Activated CD4-positive, CD25-positive, alpha-beta regulatory T cell treated with anti-CD3 and anti-CD28 coated beads, Interleukin-2, amount 50 U/mL, for 16 hours (primary cell): ENCODE data around the gene CBR1.

ENCODE experiments used
- DNase-seq: peaks from one replicate; pipeline ENCODE4 v3.0.0-alpha.2; 2020; ENCODE audit warnings: low read depth, low spot score

CBR1 gene

DNA sequence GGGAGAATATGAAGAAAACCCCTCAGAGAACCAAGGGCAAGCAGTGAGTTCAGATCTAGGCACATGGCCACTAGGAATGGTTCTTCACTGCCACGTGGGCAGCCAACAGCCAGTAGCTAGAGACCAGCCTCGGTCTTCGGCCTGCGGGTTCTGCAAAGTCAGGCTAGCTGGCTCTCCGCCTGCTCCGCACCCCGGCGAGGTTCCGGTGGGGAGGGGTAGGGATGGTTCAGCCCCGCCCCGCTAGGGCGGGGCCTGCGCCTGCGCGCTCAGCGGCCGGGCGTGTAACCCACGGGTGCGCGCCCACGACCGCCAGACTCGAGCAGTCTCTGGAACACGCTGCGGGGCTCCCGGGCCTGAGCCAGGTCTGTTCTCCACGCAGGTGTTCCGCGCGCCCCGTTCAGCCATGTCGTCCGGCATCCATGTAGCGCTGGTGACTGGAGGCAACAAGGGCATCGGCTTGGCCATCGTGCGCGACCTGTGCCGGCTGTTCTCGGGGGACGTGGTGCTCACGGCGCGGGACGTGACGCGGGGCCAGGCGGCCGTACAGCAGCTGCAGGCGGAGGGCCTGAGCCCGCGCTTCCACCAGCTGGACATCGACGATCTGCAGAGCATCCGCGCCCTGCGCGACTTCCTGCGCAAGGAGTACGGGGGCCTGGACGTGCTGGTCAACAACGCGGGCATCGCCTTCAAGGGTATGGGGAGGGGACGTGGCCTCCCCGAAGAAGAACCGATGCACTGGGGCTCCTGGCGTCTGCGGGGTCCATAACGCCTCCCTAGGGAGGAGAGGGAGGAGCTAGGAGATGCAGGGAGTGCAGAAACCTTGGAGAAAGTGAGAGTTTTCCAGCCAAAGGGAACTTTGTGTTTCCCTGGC lies at the start of gene CBR1:
Gene CBR1, plus strand, starts transcription at position 312 of the 871 bp plus-strand sequence. Its CDS starts 92 bp downstream, at position 404.
- DNase-seq: peak; percentile 71

DNA sequence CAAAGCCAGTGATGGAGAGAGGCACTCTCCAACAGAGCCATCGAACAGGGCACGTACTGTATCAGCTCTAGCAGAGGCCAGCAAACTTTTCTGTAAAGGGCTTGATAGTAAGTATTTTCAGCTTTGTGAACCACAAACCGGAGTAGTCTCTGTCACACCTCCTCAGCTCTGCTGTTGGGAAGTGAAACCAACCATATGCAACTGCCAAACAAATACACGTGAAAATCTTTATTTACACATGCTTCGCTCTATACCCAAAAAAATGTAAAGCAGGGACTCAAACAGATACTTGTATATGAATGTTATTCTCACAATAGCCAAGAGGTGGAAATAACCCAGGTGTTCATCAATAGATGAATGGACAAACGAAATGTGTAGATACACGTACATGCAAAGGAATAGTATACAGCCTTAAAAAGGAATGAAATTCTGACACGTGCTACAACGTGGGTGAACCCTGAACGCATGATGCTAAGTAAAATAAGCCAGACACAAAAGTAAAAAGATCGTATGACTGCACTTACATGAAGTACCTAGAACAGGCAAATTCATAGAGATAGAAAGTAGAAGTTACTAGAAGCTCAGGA lies 48.5 kb upstream of the CBR1 start:
- no peak for DNase-seq

DNA sequence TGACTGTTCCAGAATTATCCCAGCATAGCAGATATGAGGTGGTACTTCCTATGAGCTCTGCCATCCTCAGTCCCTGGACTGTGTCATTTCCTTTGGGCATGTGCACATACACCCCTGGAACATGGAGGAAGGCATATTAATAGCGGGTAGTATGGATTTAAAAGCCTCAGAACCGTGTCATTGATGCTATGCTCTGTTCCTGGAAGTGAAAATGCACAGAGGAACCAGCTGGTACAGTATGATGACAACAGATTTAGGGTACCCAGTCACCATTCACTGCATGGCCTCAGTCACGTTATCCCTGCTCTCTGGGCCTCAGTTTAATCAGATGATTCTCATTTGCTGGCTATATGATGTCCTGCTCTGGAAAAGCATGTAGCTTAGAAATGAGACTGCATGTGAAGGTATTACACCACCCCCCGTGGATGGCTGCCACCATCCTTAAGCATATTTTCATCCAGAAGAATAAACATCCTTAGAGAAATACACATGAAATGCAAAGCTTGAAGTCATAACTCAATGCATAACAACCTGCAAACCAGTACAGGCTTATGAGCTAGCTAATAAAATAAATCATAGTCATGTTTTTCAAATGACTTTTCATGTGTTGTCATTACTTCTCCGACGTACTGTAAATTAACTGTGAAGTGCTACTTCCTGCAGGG lies 47.3 kb upstream of the CBR1 start:
- DNase-seq: no peak

DNA sequence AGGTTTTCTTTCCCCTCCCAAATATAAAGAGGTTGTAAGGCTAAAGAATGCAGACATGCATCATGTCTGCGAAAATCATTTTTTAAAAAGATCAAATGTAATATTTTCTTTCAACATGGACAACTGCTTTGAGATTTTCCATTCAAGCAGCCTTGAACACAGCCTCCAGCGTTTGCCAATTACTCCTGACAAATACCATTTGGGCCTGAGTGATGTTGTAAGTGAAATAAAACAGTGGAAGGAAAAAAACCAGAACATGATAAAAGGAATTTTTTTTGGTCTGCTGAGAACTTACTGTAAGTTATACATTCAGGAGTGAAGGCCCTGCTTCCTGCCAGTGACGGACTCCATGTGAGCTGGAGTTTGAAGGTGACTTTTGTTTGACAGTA lies 46.7 kb upstream of the CBR1 start:
- DNase-seq: no peak

DNA sequence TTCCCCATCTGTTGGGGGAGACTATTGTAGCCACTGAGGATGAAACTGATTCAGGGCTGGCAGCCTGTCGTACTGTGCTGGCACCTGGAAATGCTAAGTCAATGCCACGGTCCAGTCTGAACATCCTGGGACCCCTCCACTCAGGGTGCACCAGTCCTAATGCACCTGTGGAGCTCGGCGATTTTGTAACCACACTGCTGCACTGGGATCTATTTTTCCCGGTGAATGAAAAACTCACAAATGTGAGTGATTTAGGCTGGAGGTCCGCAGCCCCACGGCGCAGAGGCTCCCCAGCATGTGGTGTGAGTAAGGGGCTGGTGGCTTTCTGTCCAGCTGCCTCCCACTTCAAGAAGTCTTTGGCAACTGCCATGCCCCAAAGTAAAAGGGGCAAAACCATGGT lies 45.0 kb upstream of the CBR1 start:
- DNase-seq: no peak

DNA sequence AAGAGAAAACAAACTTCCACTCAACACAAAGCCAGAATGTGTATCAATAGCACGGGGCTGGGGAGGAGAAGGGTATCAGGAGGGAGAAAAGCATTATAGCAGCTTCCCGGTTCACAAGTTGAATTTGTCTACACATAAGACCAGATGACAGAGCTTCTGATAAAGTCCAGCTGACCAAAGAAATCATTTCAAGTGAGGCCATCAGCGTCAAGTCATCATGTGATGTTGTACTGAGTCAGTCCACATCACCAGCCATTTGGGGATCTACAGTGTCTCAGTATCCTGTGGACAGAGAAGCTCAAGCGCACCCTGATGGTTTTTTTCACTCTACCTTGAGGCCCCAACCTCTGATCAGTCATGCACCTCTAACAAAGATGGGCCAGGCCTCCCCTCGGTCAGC lies 42.5 kb upstream of the CBR1 start:
- DNase-seq: no peak

DNA sequence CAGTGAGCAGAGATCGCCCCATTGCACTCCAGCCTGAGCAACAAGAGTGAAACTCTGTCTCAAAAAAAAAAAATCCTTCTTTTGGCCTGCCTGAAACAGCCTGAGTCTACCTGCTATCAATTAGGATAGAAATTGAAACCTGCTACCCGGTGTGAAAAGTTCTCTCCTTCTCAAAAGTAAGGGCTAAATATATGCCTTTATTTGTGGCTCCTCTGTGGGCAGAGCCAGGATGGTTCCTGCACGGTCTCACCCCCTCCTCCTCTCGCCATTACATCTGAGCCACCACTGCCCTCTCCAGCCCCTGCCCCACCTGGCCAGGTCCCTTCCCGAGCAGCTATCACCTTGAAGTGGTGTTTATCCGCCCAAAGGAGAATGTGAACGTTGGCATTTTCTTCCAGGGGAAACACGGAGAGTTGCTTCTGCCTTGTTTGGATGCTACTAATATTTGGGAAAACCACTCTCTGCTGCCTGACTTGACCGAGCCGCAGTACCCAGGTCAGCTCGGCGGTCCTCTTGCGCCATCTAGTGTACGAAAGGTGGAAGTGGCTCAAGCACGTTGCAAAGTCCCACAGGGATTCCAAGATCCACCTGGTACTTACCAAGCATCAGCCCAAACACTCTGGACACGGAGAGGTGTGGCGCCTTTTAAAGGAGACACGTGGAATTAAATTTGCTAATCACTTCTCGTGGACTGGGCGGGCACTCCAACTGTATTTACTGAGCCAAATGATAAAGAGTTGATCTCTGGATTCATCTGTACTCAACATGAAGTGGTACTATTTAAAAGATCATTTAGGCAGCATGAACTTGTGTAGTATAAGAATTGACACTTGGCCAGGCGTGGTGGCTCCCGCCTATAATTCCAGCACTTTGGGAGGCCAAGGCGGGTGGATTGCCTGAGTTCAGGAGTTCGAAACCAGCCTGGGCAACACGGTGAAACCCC lies 41.4 kb upstream of the CBR1 start:
- peak; percentile 40 for DNase-seq

DNA sequence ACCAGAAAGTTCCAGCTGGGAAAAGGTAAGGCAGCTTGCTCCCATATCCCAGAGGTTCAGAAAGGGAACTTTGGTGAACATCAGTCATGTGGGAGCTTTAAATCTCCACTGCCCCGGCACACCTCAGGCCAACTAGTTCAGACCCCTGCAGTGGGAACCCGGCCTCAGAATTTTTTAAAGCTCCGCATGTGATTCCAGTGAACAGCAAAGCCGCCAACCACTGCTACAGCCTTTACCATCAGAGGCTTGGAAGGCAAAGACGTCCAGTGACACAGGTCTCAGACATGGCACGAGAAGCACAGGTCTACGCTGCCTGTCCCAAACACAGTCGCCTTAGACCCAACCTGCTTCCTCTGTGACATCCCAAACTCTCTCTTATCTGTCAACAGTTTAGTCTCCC lies 40.5 kb upstream of the CBR1 start:
- no peak for DNase-seq

DNA sequence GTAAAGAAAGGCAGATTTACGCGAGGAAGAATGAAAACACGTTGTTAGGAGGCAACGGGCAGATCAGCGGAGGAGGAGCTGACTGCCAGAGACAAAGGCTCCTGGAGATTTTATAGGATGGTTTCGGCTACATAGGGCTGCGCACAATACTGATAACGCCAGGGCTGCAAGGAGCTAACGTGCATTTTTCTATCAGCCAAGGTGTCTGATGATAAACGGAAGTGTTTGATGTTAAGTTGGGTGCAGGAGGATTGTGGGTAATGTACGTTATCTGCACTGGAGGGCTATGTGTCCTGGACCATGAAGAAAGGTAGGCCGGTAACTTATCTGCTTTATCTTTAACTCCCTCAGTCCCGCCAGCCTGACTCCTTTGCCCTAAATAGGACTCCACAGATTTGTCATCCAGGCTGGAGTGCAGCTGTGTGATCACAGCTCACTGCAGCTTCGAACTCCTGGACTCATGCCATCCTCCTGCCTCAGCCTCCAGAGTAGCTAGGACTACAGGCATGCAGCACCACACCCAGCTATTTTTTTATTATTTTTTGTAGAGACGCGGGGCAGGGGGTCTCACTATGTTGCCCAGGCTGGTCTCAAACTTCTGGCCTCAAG lies 39.1 kb upstream of the CBR1 start:
- no peak for DNase-seq

DNA sequence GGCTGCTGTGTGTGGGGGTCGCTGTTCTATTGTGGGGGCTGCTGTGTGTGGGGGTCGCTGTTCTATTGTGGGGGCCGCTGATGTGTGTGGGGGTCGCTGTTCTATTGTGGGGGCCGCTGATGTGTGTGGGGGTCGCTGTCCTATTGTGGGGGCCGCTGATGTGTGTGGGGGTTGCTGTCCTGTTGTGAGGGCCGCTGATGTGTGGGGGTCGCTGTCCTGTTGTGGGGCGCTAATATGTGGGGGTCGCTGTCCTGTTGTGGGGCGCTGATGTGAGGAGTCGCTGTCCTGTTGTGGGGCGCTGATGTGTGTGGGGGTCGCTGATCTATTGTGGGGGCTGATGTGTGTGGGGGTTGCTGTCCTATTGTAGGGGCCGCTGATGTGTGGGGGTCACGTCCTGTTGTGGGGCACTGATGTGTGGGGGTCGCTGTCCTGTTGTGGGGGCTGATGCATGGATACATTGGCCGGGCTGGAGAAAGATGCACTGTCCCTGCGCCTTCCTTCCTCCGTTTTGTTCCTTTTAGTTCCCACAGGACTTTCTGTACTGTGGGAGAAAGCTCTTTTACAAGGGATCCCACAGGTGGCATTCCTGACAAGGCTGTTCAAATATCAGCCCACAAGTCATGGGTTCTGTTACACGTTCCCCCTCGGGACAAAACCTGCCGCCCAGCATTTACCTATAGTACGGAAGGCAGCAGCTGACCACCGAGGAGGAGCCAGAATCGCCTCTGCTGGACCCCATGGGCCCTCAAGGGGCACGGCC lies 37.0 kb upstream of the CBR1 start:
- no peak for DNase-seq

DNA sequence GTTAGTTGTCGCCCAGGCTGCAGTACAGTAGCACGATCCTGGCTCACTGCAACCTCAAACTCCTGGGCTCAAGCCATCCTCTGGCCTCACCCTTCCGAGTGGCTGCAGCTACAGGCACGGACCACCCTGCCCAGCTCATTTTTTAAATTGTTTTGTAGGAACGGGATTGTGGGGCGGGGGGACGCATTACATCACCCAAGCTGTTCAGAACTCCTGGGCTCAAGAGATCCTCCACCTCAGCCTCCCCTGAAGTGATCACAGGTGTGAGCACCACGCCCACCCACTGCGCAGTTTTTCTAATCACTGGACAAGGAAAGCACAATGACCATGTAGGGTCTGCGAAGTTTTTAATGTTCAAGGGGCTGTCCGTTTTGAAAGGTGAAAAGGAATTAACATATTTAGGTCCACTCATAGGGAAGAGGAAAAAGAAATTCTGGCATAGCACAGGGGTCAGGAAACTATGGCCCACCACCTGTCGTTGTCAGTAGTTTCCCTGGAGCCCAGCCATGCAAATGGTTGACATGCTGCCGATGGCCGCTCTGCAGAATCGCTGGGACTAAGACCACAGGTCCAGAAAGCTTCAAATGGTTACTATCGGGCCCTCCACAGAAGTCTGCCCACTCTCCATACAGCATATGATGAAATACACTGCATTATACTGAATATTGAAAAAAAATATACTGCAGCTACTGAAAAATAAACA lies 35.5 kb upstream of the CBR1 start:
- no peak for DNase-seq

DNA sequence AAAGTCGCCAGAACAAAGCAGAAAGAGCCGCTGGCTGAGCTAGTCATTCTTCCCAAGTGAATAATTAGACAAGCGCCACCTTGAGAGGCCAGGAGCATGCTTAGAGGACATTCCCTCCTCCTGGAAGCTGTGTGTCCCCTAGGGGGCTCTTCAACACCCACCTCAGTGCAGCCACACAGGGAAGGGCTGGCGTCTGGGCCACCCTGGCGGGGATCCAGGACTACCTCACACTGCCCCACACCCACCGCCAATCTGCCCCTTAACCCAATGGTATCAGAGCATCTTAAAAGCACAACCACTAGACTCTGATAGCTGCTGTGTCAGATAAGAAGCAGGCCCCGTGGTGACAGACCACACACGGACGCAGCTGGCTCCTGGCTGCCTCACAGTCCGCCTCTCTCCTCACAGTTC lies 34.4 kb upstream of the CBR1 start:
- DNase-seq: no peak

DNA sequence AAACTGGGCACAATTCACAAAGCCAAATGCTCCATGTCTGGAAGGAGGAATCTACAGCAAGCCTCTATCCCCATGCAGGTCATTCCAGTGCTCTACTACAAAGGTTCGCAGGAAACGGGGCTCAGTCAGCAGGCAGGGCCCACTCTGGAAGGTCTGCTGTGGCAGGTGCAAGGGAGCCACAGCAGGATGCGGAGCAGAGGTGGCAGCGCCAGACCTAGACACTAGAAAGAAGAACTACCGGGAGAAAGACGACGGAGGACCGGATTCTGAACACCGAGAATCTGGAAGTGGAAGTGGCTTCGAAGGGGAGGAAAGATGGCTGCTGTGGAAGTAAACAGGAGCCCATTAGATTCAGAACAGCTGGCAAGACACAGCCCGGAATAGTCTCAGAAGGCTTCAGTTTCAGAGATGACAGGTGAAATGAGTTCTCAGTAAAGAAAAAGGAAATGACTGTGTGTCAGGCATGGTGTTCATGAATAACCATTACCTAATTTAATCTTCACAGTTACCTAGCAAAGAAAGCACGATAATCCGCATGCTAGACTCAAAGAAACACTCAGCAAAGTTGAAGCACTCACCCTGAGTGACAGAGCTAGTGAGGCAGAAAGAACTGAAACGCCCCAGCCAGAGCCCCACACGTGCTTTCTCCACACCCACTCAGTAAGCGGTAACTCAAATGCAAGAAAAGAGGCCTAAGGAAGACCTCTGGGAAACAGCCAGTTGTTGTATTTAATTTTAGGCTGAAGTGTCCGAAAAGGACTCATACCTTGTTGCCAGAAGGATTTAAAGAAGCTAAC lies 30.9 kb upstream of the CBR1 start:
- no peak for DNase-seq

DNA sequence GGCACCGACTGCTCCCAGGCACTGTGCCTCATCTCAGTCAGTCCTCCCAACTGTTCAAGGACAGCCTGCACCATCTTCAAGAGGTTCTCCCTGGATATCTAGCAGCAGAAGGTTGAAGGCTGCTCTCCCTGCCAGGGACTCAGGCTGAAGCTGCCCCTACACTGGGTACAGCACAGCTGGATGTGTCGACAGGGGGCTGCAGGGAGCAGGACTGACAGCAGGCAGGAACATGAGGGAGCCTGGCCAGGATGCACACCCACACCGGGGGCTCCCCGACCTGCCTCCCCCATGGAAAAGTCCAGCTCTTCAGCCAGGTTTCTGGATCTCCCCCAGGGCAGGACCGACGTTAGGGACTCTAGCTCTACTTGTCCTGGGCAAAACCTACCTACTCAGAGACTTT lies 30.0 kb upstream of the CBR1 start:
- DNase-seq: no peak

DNA sequence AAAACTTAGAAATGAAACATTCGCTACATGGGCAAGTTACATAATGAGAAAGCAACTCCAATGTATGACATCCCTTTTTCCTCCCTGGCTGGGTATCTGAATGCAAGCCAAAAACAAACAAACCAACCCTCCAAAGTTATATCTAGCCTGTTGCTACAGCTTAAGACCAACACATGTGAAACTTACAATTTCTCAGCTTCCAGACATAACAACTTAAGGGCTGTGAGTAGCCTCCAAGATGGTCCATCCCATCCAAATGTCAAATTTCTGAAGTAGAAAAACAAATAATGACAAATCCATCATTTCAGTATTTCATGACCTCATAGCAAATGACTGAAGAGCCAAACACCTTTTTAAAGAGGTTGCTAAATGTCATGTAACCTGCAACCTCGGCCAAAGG lies 29.4 kb upstream of the CBR1 start:
- no peak for DNase-seq

DNA sequence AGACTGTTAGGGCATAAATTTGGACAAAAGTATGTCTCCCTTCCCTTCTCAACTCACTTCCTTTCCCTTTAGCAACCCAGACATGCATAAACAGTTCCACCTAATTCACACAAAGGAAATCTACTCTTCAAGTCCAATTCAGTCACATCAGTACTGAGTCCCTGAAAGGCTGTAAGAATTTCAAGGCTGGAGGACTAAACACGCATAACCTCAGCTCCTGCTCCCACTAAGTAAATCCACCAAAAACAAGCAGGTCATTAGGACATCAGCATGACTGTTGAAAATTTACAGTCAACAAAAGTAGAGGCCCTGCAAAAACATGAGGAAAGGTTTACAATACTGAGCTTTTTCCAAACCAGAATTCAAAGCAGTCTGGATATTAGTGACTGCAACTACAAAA lies 27.9 kb upstream of the CBR1 start:
- DNase-seq: no peak

DNA sequence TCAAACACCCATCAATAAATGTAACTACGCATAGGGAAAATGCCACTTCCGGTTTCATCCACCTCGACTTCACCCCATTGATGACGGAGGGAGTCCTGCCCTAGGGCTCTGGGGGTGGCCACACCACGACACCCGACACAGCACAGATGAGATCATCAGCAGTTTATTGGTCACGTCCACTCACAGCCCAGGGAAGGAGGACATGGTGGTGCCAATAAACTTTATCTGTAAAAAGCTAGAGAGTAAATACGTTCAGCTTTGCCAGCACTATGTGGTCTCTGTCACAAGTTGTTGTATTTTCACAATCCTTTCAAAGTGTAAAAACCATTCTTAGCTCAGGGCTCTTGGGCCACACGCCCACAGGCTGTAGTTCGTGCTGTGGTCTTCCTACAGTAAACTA lies 25.8 kb upstream of the CBR1 start:
- no peak for DNase-seq

DNA sequence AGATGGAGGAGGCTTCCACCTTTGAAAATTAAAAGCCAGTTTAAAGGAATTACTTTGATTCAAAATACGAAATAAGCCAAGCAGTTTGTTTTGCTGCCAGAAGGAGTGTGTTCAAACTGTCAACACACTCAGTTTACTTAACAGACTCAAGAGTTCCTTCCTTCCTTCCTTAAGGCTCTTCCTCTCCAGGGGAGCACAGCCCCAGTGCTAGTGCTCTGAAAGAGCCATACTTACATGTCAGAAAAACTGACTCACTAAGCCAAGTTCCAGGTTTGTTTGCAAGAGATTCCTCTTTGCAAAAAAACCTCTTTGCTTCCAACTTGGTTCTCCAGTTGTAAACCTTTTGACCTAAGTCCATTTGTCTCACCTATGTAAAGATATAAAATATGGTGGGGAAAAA lies 23.8 kb upstream of the CBR1 start:
- no peak for DNase-seq

DNA sequence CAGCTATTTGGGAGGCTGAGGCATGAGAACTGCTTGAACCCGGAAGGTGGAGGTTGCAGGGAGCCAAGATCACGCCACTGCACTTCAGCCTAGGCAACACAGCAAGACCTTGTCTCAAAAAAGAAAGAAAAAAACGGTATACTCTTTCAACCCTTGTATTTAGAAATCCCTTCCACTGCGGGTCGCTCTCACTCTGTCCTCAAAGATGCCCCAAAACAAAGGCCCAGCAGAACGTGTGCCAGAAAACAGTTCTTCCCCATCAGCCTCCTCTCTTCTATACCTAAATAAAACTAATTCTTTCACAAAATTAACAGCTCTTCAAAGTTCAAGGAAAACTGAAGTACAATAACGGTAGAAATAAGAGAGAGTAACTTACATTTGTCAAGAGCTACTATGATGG lies 22.7 kb upstream of the CBR1 start:
- no peak for DNase-seq
